SIG-M5 treated with dmso at 0.1 percent for 504 hours (cell line): ENCODE data around the gene SLC15A1.

Experiments
- DNase-seq: peaks from one replicate; lab custom pipeline; 2025; ENCODE audit not compliant: unreplicated experiment; lab: John Stamatoyannopoulos, UW

SLC15A1 gene

GRCh38 chr13:98707281-98707999, 45.0 kb downstream of the SLC15A1 start:
- no peak for DNase-seq

DNA sequence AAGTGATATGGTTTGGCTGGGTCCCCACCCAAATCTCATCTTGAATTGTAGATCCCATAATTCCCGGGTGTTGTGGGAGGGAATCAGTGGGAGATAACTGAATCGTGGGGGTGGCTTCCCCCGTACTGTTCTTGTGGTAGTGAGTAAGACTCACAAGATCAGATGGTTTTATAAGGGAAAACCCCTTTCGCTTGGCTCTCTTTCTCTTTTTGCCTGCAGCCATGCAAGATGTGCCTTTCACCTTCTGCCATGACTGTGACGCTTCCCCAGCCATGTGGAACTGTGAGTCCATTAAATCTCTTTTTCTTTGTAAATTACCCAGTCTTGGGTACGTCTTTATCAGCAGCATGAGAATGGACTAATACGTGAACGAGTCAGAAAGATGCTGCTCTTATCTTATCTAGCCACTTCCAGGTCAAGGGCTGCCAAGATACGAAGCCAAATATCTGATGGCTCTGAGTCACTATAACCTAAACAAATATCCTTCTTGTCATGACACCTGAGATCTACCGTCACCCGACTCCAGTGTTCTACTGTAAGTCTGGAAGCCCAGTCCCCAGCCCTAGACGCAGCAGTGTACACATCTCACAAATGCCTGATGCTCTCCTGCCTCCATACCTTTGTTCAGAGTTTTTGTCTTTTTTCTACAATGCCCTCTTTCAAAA, 45.9 kb downstream of the SLC15A1 start:
- no peak for DNase-seq

DNA sequence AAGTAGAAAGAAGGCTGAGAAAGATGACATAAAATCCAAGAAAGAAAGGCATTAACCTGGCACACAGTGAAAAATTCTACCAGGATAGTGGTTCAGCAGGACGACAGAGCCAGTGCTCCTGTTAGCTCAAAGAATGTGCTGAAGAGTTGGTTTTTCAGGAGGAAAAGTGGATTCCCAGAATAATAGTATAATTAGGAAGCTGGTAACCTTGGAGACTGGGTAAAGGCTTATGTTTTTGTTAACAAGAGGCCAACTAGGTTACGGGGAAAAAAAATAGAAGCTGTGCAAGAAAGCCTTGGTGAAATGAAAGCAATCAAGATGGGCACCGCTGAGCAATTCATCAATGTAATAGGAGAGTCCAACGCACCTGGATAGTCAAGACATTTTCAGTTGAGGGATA, 54.7 kb downstream of the SLC15A1 start:
- no peak for DNase-seq

- DNase-seq = no peak
Observed at GRCh38 chr13:98693756-98694155, 58.7 kb downstream of the SLC15A1 start.

DNA sequence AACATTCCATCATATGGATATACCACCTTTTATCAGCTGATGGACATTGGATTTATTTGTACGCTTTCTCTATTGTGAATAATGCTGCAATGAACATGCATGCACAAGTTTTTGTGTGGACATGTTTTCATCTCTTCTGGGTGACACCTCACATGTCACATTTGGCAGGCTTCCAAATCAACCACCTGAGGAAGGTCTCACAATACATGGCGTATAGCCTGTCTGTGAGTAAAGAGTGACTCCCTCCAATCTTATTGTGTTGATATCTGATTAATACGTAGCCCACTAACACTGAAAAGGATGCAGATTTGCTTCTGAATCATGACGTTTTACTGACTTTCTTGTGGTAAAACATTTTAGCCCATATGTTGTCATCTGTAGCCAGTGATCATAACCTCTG, 61.1 kb downstream of the SLC15A1 start:
- DNase-seq = no peak

- no peak for DNase-seq
Observed at GRCh38 chr13:98690348-98691022, 62.0 kb downstream of the SLC15A1 start.

DNA sequence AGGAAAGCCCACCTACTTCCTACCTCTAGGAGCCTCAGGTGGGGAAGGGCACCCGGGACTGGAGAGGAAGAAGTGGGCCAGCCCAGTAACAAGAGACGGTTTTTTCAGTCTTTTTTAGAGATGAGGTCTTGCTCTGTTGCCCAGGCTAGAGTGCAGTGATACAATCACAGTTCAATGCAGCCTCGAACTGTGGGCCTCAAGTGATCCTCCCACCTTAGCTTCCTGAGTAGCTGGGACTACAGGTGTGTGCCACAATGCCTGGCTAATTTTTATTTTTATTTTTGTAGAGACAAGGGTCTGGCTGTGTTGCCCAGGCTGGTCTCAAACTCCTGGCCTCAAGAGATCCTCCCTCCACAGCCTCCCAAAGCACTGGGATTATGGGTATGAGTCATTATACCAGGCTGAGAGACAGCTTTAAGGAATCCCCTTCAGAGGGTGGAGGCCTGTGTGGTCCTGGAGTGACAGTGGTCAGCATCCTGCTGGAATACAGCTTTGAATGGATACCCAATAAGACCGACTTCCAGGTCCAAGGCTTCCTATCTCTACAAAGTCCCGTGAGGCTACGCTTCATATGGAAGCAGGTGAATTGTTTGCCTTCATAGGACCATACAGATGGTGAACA, 63.0 kb downstream of the SLC15A1 start:
- DNase-seq = no peak

DNA sequence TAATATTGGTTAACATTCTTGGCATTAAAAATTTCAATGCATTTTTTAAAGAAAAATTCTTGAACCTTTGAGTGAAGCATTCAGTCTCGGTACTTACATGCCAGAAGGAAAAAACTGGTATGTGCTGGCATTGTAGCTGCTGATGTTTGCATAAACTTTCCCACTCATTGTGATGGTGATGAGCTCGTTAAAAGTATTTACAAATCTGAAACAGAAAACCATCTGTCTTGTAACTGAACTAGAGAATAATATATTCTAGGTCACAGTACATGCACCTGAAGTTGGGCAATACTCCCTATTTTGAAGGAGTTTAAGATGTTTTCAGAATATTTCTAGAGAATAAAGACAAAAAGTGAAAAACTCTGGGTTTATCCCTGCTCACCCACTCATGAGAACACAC, 64.1 kb downstream of the SLC15A1 start:
- no peak for DNase-seq

GRCh38 chr13:98687319-98687718, 65.2 kb downstream of the SLC15A1 start:
- no peak for DNase-seq

- DNase-seq = no peak
Observed at GRCh38 chr13:98686270-98686669, 66.2 kb downstream of the SLC15A1 start.

GRCh38 chr13:98685146-98685545, 67.3 kb downstream of the SLC15A1 start:
- DNase-seq = no peak

GRCh38 chr13:98681049-98681448, 71.4 kb downstream of the SLC15A1 start:
- DNase-seq = no peak

GRCh38 chr13:98678741-98679140, 73.7 kb downstream of the SLC15A1 start:
- DNase-seq = no peak

- no peak for DNase-seq
Observed at GRCh38 chr13:98677398-98677797, 75.1 kb downstream of the SLC15A1 start.

DNA sequence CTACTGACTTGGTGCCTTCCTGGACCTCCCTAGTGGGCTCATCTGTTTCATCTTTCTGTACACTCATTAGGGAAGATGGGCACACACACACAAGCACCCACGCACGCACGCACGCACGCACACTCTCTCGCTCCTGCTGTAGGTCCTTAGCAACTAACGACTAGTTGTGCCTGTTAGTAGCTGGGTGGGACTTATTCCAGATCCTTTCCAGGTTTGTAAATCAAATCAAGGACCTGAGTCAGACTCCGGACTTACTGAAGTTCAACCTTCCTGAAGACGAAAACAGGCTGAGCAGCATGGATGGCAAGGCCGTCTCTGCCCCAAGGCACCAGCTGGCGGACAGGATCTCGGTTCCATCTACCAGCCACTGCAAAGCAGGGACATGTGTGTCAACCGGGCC, 76.2 kb downstream of the SLC15A1 start:
- no peak for DNase-seq

DNA sequence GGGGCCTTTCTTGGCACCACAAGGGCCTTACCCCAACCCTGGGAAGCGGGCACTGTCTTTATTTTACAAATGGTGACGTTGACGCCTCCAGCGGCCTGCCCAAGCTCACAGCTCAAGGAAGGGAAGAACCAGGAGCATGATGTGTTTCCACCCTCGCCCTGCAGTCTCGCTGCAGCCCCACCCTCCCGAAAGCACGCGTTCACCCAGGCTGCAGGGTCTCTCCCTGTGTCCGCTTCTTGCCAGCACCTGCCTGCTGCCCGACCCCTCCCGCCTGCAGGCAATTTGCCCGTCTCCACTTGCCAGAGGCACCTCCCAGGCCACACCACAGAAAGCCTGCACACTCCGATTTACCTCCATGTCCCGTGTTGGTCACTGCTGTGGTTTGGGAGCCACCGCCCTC, 76.6 kb downstream of the SLC15A1 start:
- no peak for DNase-seq

- DNase-seq = no peak
Observed at GRCh38 chr13:98675066-98675465, 77.4 kb downstream of the SLC15A1 start.

DNA sequence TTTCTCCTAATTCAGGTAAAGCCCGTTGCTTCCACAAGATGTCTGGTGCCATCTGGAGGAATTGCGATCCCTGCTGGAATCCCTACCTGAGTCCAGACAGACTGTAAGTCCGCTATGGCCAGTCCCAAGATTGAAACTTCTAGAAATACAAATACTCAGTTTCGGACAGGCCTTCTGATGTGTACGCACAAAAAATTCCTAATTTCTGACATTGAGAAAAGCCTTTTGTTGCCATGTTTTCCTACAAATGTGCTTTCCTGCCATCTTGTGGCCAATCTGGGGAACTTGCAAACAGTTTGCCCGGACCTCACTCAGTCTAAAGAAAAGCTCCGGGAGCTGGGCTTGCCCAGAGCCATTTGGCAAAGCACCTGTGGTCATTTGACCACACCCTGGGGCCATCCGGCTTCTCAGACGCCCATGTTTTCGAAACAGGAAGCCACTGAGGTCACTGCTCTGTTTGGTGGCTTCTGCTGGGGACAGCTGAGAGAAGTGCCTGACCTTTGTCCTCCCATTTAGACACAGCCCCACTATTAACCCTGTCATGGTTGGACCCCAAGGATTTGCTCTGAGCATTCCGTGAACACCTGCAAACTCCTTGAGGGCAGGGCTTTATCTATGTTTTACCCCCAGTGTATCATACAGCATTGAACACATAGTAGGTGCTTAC, 79.4 kb downstream of the SLC15A1 start:
- peak; percentile 69 for DNase-seq

GRCh38 chr13:98668155-98668554, 84.3 kb downstream of the SLC15A1 start:
- DNase-seq = no peak

- DNase-seq = no peak
Observed at GRCh38 chr13:98665638-98665995, 86.9 kb downstream of the SLC15A1 start.

DNA sequence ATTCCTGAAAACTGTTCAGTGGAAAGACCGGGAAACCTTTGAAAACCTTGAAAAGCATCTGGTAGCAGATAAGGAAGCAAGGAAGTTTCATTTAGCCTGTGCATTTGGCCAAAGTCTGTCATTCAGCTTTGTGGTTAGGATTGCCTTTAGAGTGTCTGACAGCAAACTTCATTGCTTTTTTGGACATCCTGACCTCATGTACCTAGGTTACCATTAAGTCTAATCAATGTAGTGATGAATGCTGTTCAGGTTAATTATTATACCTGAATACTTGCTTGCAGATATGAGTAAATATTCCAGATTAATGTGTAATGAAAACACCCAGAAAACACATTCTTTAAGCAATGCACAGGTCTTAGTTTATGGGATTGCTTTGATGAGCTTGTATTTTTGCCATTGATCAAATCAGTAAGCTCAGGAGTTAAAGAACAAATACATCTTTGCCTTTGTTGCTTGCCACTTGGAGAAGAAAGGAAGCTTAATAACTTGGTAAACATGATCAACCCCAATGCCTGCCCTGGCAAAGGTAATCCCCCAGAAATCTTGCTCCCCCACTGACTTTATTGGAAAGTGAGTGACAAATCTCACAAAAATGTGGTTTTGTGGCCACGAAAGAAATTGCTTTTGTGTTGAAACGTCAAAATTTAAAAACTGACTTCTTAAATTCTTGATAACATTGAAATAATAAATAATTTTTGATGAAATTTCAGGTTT, 87.4 kb downstream of the SLC15A1 start:
- no peak for DNase-seq
